H1 (cell line): ENCODE results near the gene CFB. TPM values are rescaled to one million over a fixed set of nuclear protein-coding genes. Genes with fewer than 3 reads are reported as not detected.

Experiments used
- CTCF ChIA-PET: fragments of 300-600 bp; sonication (Branson Sonifier 250); formaldehyde crosslinking; loops from one replicate; lab custom pipeline; 2021; ENCODE audit not compliant: partially characterized antibody; lab: Charles Lee
- POLR2A ChIA-PET: fragments of 300-600 bp; sonication (Branson Sonifier 250); formaldehyde crosslinking; loops from one replicate; lab custom pipeline; 2021; ENCODE audit warnings: inconsistent platforms; ENCODE audit not compliant: partially characterized antibody; lab: Charles Lee
- DNase-seq, 2 experiments: peaks; one replicate each; pipeline versions ENCODE4 v3.0.0 to v3.0.0-alpha.2; 2010 to 2022; ENCODE audit warnings: low spot score in 2 of 2, low read depth in 1 of 2, mixed read lengths in 1 of 2
- FAIRE-seq: peaks from 2 replicates; lab custom pipeline; 2011; peaks lifted over from hg19 to GRCh38; lab: Jason Lieb, UNC
- H2AFZ ChIP-seq: 2 replicates; pipeline ENCODE4 v1.8.1; 2012; ENCODE audit warnings: low read length, inconsistent platforms
- H2AK5ac ChIP-seq: 2 replicates; pipeline ENCODE4 v1.6.1; 2013; ENCODE audit warnings: low read depth, low read length
- H2BK120ac ChIP-seq: replicated peaks from 2 replicates; pipeline ENCODE3; 2013; ENCODE audit warnings: low read depth, low read length, inconsistent platforms
- H2BK12ac ChIP-seq: 2 replicates; pipeline ENCODE4 v1.6.1; 2013; ENCODE audit warnings: low read depth, low read length
- H2BK15ac ChIP-seq: 2 replicates; pipeline ENCODE4 v1.6.1; 2013; ENCODE audit warnings: low read length
- H2BK20ac ChIP-seq: 2 replicates; pipeline ENCODE4 v1.6.1; 2013; ENCODE audit warnings: low read length
- H2BK5ac ChIP-seq: 2 replicates; pipeline ENCODE4 v1.6.1; 2013; ENCODE audit warnings: low read depth, low read length
- H3K14ac ChIP-seq: 2 replicates; pipeline ENCODE4 v1.6.1; 2013; ENCODE audit warnings: inconsistent platforms; ENCODE audit not compliant: insufficient read length
- H3K18ac ChIP-seq: 2 replicates; pipeline ENCODE4 v1.6.1; 2013; ENCODE audit warnings: low read length; ENCODE audit errors: extremely low read depth
- H3K23ac ChIP-seq: 2 replicates; pipeline ENCODE4 v1.6.1; 2013; ENCODE audit warnings: inconsistent platforms; ENCODE audit not compliant: insufficient read length
- H3K23me2 ChIP-seq: 2 replicates; pipeline ENCODE4 v1.6.1; 2013; ENCODE audit warnings: low read depth, low read length
- H3K27ac ChIP-seq: 2 replicates; pipeline ENCODE4 v1.6.1; 2011; ENCODE audit warnings: low read depth, low read length, inconsistent platforms
- H3K27me3 ChIP-seq, 4 experiments: replicated peaks in 1 of 4; 1 replicate in 1 of 4; 2 replicates in 3 of 4; pipeline versions ENCODE4 v1.6.1 to v1.8.1; 2011 to 2013; ENCODE audit warnings: low read length in 3 of 4, mild to moderate bottlenecking in 3 of 4, inconsistent platforms in 2 of 4, mixed read lengths in 2 of 4, moderate library complexity in 1 of 4; ENCODE audit not compliant: control insufficient read depth in 3 of 4, insufficient read depth in 3 of 4; ENCODE audit errors: extremely low read depth in 1 of 4
- H3K36me3 ChIP-seq, 4 experiments: 2 replicates each; pipeline versions ENCODE4 v1.6.1 to v1.8.1; 2011 to 2013; ENCODE audit warnings: mild to moderate bottlenecking in 4 of 4, low read length in 3 of 4, moderate library complexity in 2 of 4, control low read depth in 1 of 4, inconsistent platforms in 1 of 4; ENCODE audit not compliant: insufficient read depth in 4 of 4, control insufficient read depth in 2 of 4
- H3K4ac ChIP-seq: replicated peaks from 2 replicates; pipeline ENCODE3; 2013; ENCODE audit warnings: low read length, low read depth, mixed read lengths, inconsistent platforms; ENCODE audit not compliant: insufficient read length
- H3K4me1 ChIP-seq, 4 experiments: replicated peaks in 1 of 4; 1 replicate in 1 of 4; 2 replicates in 3 of 4; pipeline versions ENCODE4 v1.6.1 to v1.8.1; 2011 to 2013; ENCODE audit warnings: low read length in 3 of 4, inconsistent platforms in 2 of 4, mixed read lengths in 1 of 4; ENCODE audit not compliant: insufficient read depth in 4 of 4, control insufficient read depth in 3 of 4
- H3K4me2 ChIP-seq, 2 experiments: 2 replicates each; pipeline versions ENCODE4 v1.6.1 to v1.8.1; 2011 to 2013; ENCODE audit warnings: low read depth in 2 of 2, low read length in 2 of 2, control low read depth in 1 of 2, inconsistent platforms in 1 of 2, mild to moderate bottlenecking in 1 of 2; ENCODE audit not compliant: insufficient read depth in 1 of 2
- H3K4me3 ChIP-seq, 4 experiments: fragments of 200-600, 300-600 bp in 1 of 4; sonication (generic), shearing (Covaris generic), sonication (Bioruptor Twin) in 1 of 4; 2 replicates each; pipeline versions ENCODE4 v1.5.1 to v1.8.1; 2011 to 2016; ENCODE audit warnings: low read length in 4 of 4, low read depth in 3 of 4, control low read depth in 2 of 4, inconsistent platforms in 2 of 4, mild to moderate bottlenecking in 2 of 4, mixed read lengths in 1 of 4, moderate library complexity in 1 of 4; ENCODE audit not compliant: insufficient read depth in 2 of 4; ENCODE audit errors: extremely low read depth in 1 of 4
- H3K56ac ChIP-seq: replicated peaks from 2 replicates; pipeline ENCODE3; 2013; ENCODE audit warnings: low read depth, mild to moderate bottlenecking, mixed read lengths, low read length, inconsistent platforms; ENCODE audit not compliant: insufficient read length
- H3K79me1 ChIP-seq: 2 replicates; pipeline ENCODE4 v1.6.1; 2013; ENCODE audit warnings: low read depth, low read length, control low read depth
- H3K79me2 ChIP-seq, 2 experiments: 2 replicates each; pipeline versions ENCODE4 v1.6.1 to v1.8.1; 2012 to 2013; ENCODE audit warnings: low read length in 2 of 2, mild to moderate bottlenecking in 2 of 2, inconsistent platforms in 1 of 2; ENCODE audit not compliant: insufficient read depth in 2 of 2, control insufficient read depth in 1 of 2
- H3K9ac ChIP-seq, 4 experiments: replicated peaks in 1 of 4; 1 replicate in 1 of 4; 2 replicates in 3 of 4; pipeline versions ENCODE4 v1.6.1 to v1.8.1; 2011 to 2013; ENCODE audit warnings: low read depth in 3 of 4, low read length in 3 of 4, control low read depth in 2 of 4, mild to moderate bottlenecking in 2 of 4, moderate library complexity in 2 of 4, inconsistent platforms in 1 of 4; ENCODE audit errors: extremely low read depth in 1 of 4
- H3K9me3 ChIP-seq, 2 experiments: 2 replicates each; pipeline versions ENCODE4 v1.6.1 to v1.8.1; 2012 to 2013; ENCODE audit warnings: mild to moderate bottlenecking in 2 of 2, moderate library complexity in 2 of 2, control low read depth in 1 of 2, inconsistent platforms in 1 of 2, low read depth in 1 of 2, low read length in 1 of 2, mixed read lengths in 1 of 2; ENCODE audit not compliant: insufficient read depth in 2 of 2
- H4K20me1 ChIP-seq, 2 experiments: replicated peaks in 1 of 2; 2 replicates each; pipeline versions ENCODE3 to v1.8.1; 2011 to 2013; ENCODE audit warnings: inconsistent platforms in 2 of 2, low read length in 2 of 2, mild to moderate bottlenecking in 1 of 2; ENCODE audit not compliant: insufficient read depth in 2 of 2, control insufficient read depth in 1 of 2
- H4K5ac ChIP-seq: 2 replicates; pipeline ENCODE4 v1.6.1; 2013; ENCODE audit warnings: low read length, low read depth, mixed read lengths, inconsistent platforms; ENCODE audit not compliant: insufficient read length
- H4K8ac ChIP-seq: 2 replicates; pipeline ENCODE4 v1.8.0; 2013; ENCODE audit warnings: mild to moderate bottlenecking, moderate library complexity, low read length, inconsistent platforms; ENCODE audit not compliant: insufficient read depth; ENCODE audit errors: extremely low read depth
- H4K91ac ChIP-seq: replicated peaks from 2 replicates; pipeline ENCODE3; 2013; ENCODE audit warnings: low read length, mixed read lengths, inconsistent platforms; ENCODE audit not compliant: insufficient read length
- BRCA1 ChIP-seq: IDR thresholded peaks from 2 replicates; pipeline ENCODE4 v1.6.1; 2012; ENCODE audit warnings: low read depth, low read length, improper control_type of control experiment
- CBX8 ChIP-seq: fragments of 300-800, 300-1000 bp; sonication (generic); IDR thresholded peaks from 2 replicates; pipeline ENCODE4 v1.7.1; 2016; ENCODE audit warnings: low read depth, low read length, borderline replicate concordance
- CEBPB ChIP-seq: IDR thresholded peaks from 2 replicates; pipeline ENCODE4 v1.6.1; 2012; ENCODE audit warnings: low read depth, low read length
- EP300 ChIP-seq, 2 experiments: IDR thresholded peaks; 1 replicate in 1 of 2; 2 replicates in 1 of 2; pipeline ENCODE4 v1.6.1; 2011 to 2012; ENCODE audit warnings: low read depth in 2 of 2, low read length in 2 of 2, mild to moderate bottlenecking in 2 of 2, borderline replicate concordance in 1 of 2, inconsistent platforms in 1 of 2, moderate library complexity in 1 of 2
- JUND ChIP-seq: IDR thresholded peaks from 2 replicates; pipeline ENCODE4 v1.6.1; 2011; ENCODE audit warnings: mild to moderate bottlenecking, improper control_type of control experiment, low read length
- KDM5A ChIP-seq: fragments of 200-600 bp; IDR thresholded peaks from 2 replicates; pipeline ENCODE4 v1.7.1; 2012; ENCODE audit warnings: mild to moderate bottlenecking, low read length, inconsistent platforms, mixed read lengths
- NRF1 ChIP-seq: IDR thresholded peaks from 2 replicates; pipeline ENCODE4 v1.6.1; 2011; ENCODE audit warnings: mild to moderate bottlenecking, low read depth, low read length, improper control_type of control experiment
- POLR2AphosphoS5 ChIP-seq: IDR thresholded peaks from 2 replicates; pipeline ENCODE4 v1.6.1; 2011; ENCODE audit warnings: low read depth, low read length
- RBBP5 ChIP-seq: IDR thresholded peaks from 2 replicates; pipeline ENCODE4 v1.7.1; 2012; ENCODE audit warnings: low read depth, mild to moderate bottlenecking, inconsistent platforms, low read length, moderate library complexity, borderline replicate concordance
- SIN3A ChIP-seq, 2 experiments: IDR thresholded peaks in 1 of 2; conservative IDR thresholded peaks in 1 of 2; 2 replicates each; pipeline ENCODE4 v1.6.1; 2011 to 2012; ENCODE audit warnings: low read length in 2 of 2, improper control_type of control experiment in 1 of 2, low read depth in 1 of 2, mild to moderate bottlenecking in 1 of 2
- SIX5 ChIP-seq: IDR thresholded peaks from 2 replicates; pipeline ENCODE4 v1.6.1; 2011; ENCODE audit warnings: mild to moderate bottlenecking, low read depth, low read length
- SUZ12 ChIP-seq: fragments of 200-600 bp; sonication (generic); IDR thresholded peaks from 2 replicates; pipeline ENCODE4 v1.6.1; 2012; ENCODE audit warnings: mild to moderate bottlenecking, inconsistent platforms, low read length, moderate library complexity, mixed read lengths
- TAF1 ChIP-seq: IDR thresholded peaks from 2 replicates; pipeline ENCODE4 v1.6.1; 2011; ENCODE audit warnings: mild to moderate bottlenecking, low read depth, low read length
- WGBS, 2 experiments: shearing (Covaris generic) in 1 of 2; methylation state at CpG; one replicate each; pipeline versions ENCODE4 v1.1.6 to v1.1.7; 2013 to 2015; ENCODE audit warnings: low lambda C conversion rate in 2 of 2, mixed read lengths in 2 of 2, inconsistent platforms in 1 of 2, low coverage in 1 of 2, missing lambda C conversion rate in 1 of 2; ENCODE audit not compliant: insufficient replicate concordance in 2 of 2, insufficient coverage in 1 of 2, insufficient read length in 1 of 2; ENCODE audit errors: extremely low coverage in 1 of 2, missing lambda C conversion rate in 1 of 2; 5-methylcytosine and 5-hydroxymethylcytosine counted together
- polyA plus RNA-seq, 7 experiments: library from polyadenylated mRNA; depleted of rRNA in 3 of 7; stranded (reverse) in 5 of 7; unstranded in 2 of 7; fragments of >200 nt in 5 of 7; fragments of 200-250 nt in 2 of 7; gene quantifications; 1 replicate in 5 of 7; 2 replicates in 1 of 7; 4 replicates in 1 of 7; pipeline versions ENCODE4 v1.2.1 to v1.2.3, GENCODE V29; 2011 to 2013; ENCODE audit warnings: missing spikeins in 2 of 7, mixed read lengths in 2 of 7
- total RNA-seq: library from RNA; stranded (reverse); fragmentation: NEBNext Ultra II Directional; extraction: Animal tissue kit (Norgen Biotek cat#: 25700); gene quantifications from 2 replicates; pipeline ENCODE4 v1.2.1, GENCODE V29; 2021

CFB gene
- total and polyA plus RNA-seq, 2 of the 8 experiments (the other 6 are each of a cell fraction or from before 2014, with no cell fraction given), result 0.09 TPM; not detected in 1

- no peak overlapping the region for H3K56ac ChIP-seq
- H3K79me1 ChIP-seq, result no peaks in the 10 kb centered on the region
- H4K91ac ChIP-seq, result no peak overlapping the region
- H3K9me3 ChIP-seq, result peaks cover 0 to 5% of the 10 kb centered on the region in 2 experiments; a peak in 1 of 4 replicates
- POLR2A ChIA-PET, result interaction anchor here (1.0 to 1.2 kb wide), 2 partner anchors 17 to 26 kb away, joined by 3 read pairs; no protein-coding TSS in a partner anchor
- H4K5ac ChIP-seq, result no peak overlapping the region
- no peak overlapping the region for H2AK5ac ChIP-seq
- no peak overlapping the region for H2AFZ ChIP-seq
- no peak overlapping the region for H3K23ac ChIP-seq
- 82% methylated on average over 5 of the region's 5 CpGs; no CpG with 5 or more reads in 1 of the 2 experiments for WGBS, 2 experiments
- H2BK120ac ChIP-seq, result no peak overlapping the region
- peak overlapping the region; percentile 77 for H3K14ac ChIP-seq
- no peaks in the 10 kb centered on the region for H3K27me3 ChIP-seq
- no peak overlapping the region for H4K8ac ChIP-seq
- H2BK12ac ChIP-seq, result no peak overlapping the region
- H3K27ac ChIP-seq, result no peak overlapping the region
- CTCF ChIA-PET, result interaction anchor here (1.1 to 1.8 kb wide), 2 partner anchors 69 to 140 kb away, joined by 3 to 9 read pairs; no protein-coding TSS in a partner anchor
- 0 out of 4 replicates have a peak, but pooled peaks cover 0 to under 1% of the 10 kb centered on the region in 2 experiments for H3K79me2 ChIP-seq
- H3K9ac ChIP-seq, result no peak overlapping the region
- no peaks in the 10 kb centered on the region for H3K4me1 ChIP-seq
- no peaks in the 10 kb centered on the region for H4K20me1 ChIP-seq
- H3K4me3 ChIP-seq, result no peak overlapping the region
- H3K36me3 ChIP-seq, result peaks cover 0 to 3% (median 1%) of the 10 kb centered on the region in 4 experiments; a peak in 3 of 8 replicates
- no peak for FAIRE-seq
- no peak overlapping the region for H2BK15ac ChIP-seq
- no peak overlapping the region for H3K4ac ChIP-seq
- no peak overlapping the region for H2BK20ac ChIP-seq
- DNase-seq, result no peak
- H3K23me2 ChIP-seq, result no peaks in the 10 kb centered on the region
- no peak overlapping the region for H2BK5ac ChIP-seq
- H3K4me2 ChIP-seq, result no peak overlapping the region
- H3K18ac ChIP-seq, result no peak overlapping the region
- TF ChIP-seq NRF1 (no peak), CEBPB (no peak), POLR2AphosphoS5 (no peak), KDM5A (no peak), SIX5 (no peak), JUND (no peak), CBX8 (no peak), SIN3A (conservative IDR thresholded peaks at IDR 0.05 in 1 of 2, IDR thresholded peaks at IDR 0.05 in 1 of 2; ENCODE audit: low read depth in 1 of 2, low read length in 2 of 2) (no peak), RBBP5 (no peak), BRCA1 (no peak), EP300 (IDR thresholded peaks at IDR 0.05; ENCODE audit: borderline replicate concordance in 1 of 2, low read depth in 2 of 2, low read length in 2 of 2) (no peak), SUZ12 (no peak), TAF1 (no peak)
- TF ChIP-seq, all 59 proteins: peak for 0
These were observed 32.9 kb downstream of the CFB start for GRCh38 chr6:31978831-31979230.
